Muscle of leg (tissue), 11 donors: ENCODE measurements around the gene TNNT1. TPM values are rescaled to one million over a fixed set of nuclear protein-coding genes. Genes with fewer than 3 reads are reported as not detected.
A peak's percentile ranks its signal among the peaks of the same experiment; 100 is the strongest.

Source experiments
- DNase-seq: peaks from one replicate; pipeline ENCODE4 v3.0.0; 2013
- H3K27ac ChIP-seq: one replicate; pipeline ENCODE4 v1.5.1; 2013; ENCODE audit warnings: mild to moderate bottlenecking, low read length, control low read depth
- H3K27me3 ChIP-seq: one replicate; pipeline ENCODE4 v1.6.1; 2013; ENCODE audit warnings: low read length; ENCODE audit not compliant: control insufficient read depth, insufficient read depth
- H3K36me3 ChIP-seq: one replicate; pipeline ENCODE4 v1.6.1; 2013; ENCODE audit warnings: low read length; ENCODE audit not compliant: control insufficient read depth, insufficient read depth
- H3K4me1 ChIP-seq: one replicate; pipeline ENCODE4 v1.6.1; 2013; ENCODE audit warnings: low read length; ENCODE audit not compliant: control insufficient read depth, insufficient read depth
- H3K4me3 ChIP-seq: one replicate; pipeline ENCODE4 v1.5.1; 2013; ENCODE audit warnings: low read length, control low read depth
- H3K9me3 ChIP-seq: replicated peaks from 2 replicates; pipeline ENCODE4 v1.6.1; 2013; ENCODE audit warnings: low read depth, low read length; ENCODE audit not compliant: control insufficient read depth
- WGBS: methylation state at CpG from one replicate; pipeline ENCODE4 v1.1.5; 2013; ENCODE audit warnings: missing lambda C conversion rate; ENCODE audit not compliant: insufficient coverage; 5-methylcytosine and 5-hydroxymethylcytosine counted together
- polyA plus RNA-seq, 8 donors: library from polyadenylated mRNA; unstranded; fragments of 120-200 nt; gene quantifications; one replicate each; pipeline versions ENCODE4 v1.2.1 to v1.2.3, GENCODE V29; 2013; ENCODE audit warnings: inconsistent platforms in 1 of 8, low replicate concordance in 1 of 8; ENCODE audit not compliant: insufficient read length in 8 of 8, insufficient read depth in 1 of 8
- total RNA-seq: library from RNA; stranded (reverse); fragments of 120-200 nt; gene quantifications from one replicate; pipeline ENCODE4 v1.2.4, GENCODE V29; 2013

TNNT1 gene
- total and polyA plus RNA-seq, 9 donors: 387 to 1,171 (median 597) TPM

DNA sequence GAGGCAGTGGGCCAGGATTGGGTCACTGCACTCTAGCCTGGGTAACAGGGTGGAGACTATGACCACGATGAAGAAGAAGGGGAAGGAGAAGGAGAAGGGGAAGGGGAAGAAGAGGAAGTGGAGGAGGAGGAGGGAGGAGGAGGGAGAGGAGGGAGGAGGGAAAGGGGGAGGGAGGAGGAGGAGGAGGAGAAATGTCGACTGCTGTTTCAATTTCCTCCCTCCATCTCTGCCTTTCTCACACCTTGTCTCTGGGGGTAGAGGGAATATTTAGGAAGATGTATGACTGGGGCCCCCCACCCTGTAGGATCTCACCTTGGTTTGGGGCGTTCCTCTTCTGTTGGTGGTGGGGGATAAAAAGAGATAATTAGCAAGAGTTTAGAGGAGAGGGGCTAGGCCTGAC is 3.8 kb downstream of the TNNT1 start:
- no peak overlapping the region for H3K27ac ChIP-seq
- WGBS: 8% methylated on average over 2 of the region's 3 CpGs
- peaks cover 63% of the 10 kb centered on the region for H3K27me3 ChIP-seq
- H3K4me1 ChIP-seq: peaks cover 39% of the 10 kb centered on the region
- H3K4me3 ChIP-seq: no peak overlapping the region
- H3K36me3 ChIP-seq: peaks cover 8% of the 10 kb centered on the region
- no peaks in the 10 kb centered on the region for H3K9me3 ChIP-seq
- DNase-seq: no peak

DNA sequence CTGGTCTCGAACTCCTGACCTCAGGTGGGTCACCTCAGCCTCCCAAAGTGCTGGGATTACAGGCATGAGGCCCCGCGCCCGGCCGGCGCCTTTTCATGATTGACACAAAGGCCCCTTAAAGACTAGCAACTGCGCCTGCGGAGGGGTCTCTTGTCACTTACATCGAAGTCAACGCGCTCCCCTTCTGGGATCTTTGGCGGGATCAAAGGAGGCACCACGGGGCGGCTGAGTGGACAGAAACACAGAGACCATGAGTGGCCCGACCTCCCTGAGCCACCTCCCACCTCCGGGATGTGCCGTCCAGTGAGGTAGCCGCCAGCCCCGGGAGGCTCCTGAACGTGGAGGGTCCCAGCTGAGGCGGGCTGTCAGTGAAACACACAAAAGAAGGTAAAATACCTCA is 7.3 kb downstream of the TNNT1 start:
- H3K4me3 ChIP-seq: no peak overlapping the region
- no peak overlapping the region for H3K27ac ChIP-seq
- H3K9me3 ChIP-seq: no peaks in the 10 kb centered on the region
- WGBS: 16% methylated on average over 16 of the region's 21 CpGs
- peaks cover 37% of the 10 kb centered on the region for H3K27me3 ChIP-seq
- no peak for DNase-seq
- peaks cover 8% of the 10 kb centered on the region for H3K36me3 ChIP-seq
- peaks cover 9% of the 10 kb centered on the region for H3K4me1 ChIP-seq

DNA sequence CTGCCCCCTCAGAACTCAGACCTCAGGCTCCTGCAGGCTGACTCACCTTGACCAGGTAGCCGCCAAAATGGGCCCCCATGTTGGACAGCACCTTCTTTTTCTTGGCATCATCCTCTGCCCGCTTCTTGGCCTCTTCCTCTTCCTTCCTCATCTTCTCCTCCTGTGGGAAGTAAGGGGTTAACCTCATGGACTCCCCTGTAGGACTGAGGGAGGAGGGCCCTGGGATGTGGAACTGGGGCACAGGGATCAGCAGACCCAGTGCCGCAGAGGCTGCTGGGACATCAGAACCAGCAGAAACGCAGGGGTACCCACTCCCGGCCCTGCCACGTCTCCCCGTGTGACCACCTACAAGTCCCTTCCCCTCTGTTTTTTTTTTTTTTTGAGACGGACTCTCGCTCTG is 11.1 kb downstream of the TNNT1 start:
- 42% methylated on average over 7 of the region's 9 CpGs for WGBS
- H3K36me3 ChIP-seq: peaks cover 4% of the 10 kb centered on the region
- no peak for DNase-seq
- H3K9me3 ChIP-seq: no peaks in the 10 kb centered on the region
- H3K27ac ChIP-seq: no peak overlapping the region
- peaks cover 9% of the 10 kb centered on the region for H3K27me3 ChIP-seq
- H3K4me1 ChIP-seq: peaks cover 3% of the 10 kb centered on the region
- H3K4me3 ChIP-seq: no peak overlapping the region

DNA sequence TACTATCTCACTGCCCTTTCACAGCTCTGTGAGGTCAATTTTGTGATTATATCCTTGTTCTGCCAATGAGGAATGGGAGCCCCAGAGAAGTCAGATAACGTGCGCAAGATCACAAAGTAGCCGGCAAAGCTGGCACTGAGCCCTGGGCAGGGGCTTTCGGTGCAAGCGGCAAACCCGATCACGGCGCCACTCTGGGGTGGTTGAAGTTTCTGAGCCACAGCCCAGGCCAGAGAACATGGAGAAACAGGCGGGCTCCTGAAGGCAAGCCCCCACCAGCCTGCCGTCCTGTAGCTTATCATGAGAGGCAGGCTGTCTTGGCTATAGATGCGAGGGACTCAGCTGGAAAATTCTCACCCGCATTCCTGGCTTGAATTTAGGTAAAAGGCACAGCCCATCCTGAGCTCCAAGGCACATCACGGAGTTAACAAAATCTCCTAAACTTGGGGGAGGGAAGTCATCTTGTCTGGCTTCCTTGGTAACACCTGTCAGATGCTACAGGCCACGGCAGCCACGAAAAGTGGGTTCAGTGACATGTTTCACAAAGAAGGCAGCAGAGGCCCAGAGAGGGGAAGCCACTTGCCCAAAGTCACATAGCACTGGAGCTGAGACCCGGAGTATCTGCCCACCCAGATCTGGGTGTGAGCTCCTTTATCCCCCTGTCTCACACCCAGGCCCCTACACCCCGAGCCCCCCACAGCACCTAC is 12.5 kb downstream of the TNNT1 start:
- H3K9me3 ChIP-seq: no peaks in the 10 kb centered on the region
- no peak overlapping the region for H3K27ac ChIP-seq
- H3K27me3 ChIP-seq: peaks cover 3% of the 10 kb centered on the region
- WGBS: 76% methylated on average over 15 of the region's 17 CpGs
- no peak overlapping the region for H3K4me3 ChIP-seq
- no peak for DNase-seq
- H3K4me1 ChIP-seq: peaks cover 3% of the 10 kb centered on the region
- peaks cover 4% of the 10 kb centered on the region for H3K36me3 ChIP-seq

DNA sequence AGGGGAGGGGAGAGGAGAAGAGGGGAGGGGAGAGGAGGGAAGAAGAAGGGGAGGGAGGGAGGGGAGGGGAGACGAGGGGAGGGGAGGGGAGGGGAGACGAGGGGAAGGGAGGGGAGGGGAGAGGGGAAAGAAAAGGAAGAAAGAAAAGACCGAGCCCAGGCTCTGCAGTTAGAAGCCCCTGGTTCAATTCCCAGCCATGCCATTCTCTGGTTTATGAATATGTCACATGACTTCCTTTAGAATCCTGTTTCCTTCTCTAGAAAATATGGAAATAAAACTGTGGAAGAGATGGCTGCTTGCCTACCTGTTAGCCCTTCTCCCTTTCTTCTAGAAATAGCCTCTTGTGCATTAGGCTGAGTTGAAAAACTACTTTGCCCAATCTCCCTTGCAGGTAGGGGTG is 14.3 kb downstream of the TNNT1 start:
- DNase-seq: no peak
- no CpG with 5 or more reads among the region's 3 CpGs for WGBS
- Histone ChIP-seq H3K4me1 (no peaks in the 10 kb centered on the region), H3K4me3 (no peak overlapping the region), H3K9me3 (no peaks in the 10 kb centered on the region), H3K36me3 (peaks cover 4% of the 10 kb centered on the region), H3K27me3 (peaks cover 2% of the 10 kb centered on the region), H3K27ac (no peak overlapping the region)

DNA sequence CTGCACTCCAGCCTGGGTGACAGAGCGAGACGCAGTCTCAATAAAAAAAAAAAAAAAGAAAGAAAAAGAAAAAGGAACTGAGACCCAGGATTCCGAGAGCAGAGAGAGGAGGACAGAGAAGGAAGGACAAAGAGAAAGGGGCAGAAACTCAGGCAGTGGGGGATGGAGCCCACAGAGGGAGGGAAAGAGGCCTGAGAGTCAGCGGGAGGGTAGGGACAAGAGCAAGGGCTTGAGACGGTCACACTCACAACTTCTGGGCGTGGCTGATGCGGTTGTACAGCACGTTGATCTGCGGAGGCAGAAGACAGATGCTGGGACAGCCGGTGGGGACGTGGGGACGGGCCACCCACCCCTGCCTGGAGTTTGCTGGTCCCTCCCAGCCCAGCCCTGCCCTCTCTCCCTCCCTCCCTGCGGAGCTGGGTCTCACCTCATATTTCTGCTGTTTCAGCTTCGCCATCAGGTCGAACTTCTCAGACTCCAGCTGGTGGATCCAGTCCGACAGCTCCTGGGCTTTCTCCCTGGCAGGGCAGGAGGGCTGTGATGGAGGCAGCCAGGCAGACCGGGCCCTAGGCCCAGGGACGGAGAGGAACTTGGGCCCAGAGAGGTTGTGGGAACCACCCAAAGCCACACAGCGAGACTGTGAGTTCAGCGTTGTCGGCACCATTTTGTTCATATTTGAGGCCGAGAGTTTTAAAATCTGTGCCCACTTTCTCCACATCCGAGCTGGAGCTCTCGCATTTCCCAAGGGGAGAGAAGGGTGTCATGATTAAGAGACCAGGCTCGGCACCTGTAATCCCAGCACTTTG is 15.2 kb downstream of the TNNT1 start:
- Histone ChIP-seq H3K27ac (no peak overlapping the region), H3K4me3 (no peak overlapping the region), H3K9me3 (no peaks in the 10 kb centered on the region), H3K4me1 (no peaks in the 10 kb centered on the region), H3K27me3 (peaks cover 2% of the 10 kb centered on the region), H3K36me3 (peaks cover 4% of the 10 kb centered on the region)
- DNase-seq: no peak
- 45% methylated on average over 22 of the region's 25 CpGs for WGBS

DNA sequence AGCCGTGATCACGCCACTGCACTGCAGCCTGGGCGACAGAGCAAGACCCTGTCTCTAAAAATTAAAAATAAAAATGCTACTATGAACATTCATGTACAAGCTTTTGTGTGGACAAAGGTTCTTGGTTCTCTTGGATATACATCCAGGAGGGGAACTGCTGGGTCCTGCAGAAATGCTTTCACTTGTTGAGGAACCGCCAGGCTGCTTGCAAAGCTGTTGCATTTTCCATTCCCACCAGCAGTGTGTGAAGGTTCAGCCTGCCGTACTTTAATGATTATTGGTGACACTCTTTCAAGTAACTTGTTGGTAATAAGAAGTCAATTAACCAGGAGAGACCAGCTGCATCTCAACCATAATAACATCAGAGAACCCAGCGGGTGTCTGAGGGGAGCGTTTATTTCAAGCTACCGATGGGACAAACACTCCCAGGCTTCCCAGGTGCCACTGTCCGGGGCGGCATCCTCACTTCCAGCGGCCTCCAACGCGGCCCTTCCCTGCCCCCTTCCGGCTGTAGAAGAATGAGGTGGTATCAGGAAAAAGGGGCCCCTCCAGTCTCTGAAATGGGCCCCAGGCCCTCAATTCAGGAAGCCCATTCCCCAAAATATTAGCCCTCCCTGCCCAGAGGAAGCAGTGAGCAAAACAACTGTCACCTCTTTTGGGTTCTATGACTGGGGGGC is 16.4 kb downstream of the TNNT1 start:
- no peaks in the 10 kb centered on the region for H3K9me3 ChIP-seq
- no peak for DNase-seq
- no peak overlapping the region for H3K4me3 ChIP-seq
- no CpG with 5 or more reads among the region's 14 CpGs for WGBS
- H3K27me3 ChIP-seq: peaks cover 2% of the 10 kb centered on the region
- peaks cover 4% of the 10 kb centered on the region for H3K36me3 ChIP-seq
- no peak overlapping the region for H3K27ac ChIP-seq
- no peaks in the 10 kb centered on the region for H3K4me1 ChIP-seq

DNA sequence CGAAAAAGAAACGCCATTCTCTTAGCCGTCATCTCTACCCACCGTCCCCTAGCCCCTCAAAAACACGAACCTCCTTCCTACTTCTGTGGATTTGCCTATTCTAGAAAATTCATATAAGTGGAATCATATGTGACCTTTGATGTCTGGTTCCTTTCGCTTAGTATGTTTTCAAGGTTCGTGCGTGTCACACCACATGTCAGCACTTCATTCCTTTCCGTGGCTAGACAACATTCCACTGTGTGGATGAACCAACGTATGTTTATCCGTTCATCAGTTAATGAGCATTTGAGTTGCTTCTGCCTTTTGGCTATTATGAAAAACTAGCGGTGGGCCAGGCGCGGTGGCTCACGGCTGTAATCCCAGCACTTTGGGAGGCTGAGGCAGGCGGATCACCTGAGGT is 17.6 kb downstream of the TNNT1 start:
- Histone ChIP-seq H3K4me1 (no peaks in the 10 kb centered on the region), H3K9me3 (no peaks in the 10 kb centered on the region), H3K36me3 (peaks cover 1% of the 10 kb centered on the region), H3K27me3 (peaks cover 2% of the 10 kb centered on the region), H3K4me3 (no peak overlapping the region), H3K27ac (no peak overlapping the region)
- 73% methylated on average over 6 of the region's 16 CpGs for WGBS
- DNase-seq: no peak

DNA sequence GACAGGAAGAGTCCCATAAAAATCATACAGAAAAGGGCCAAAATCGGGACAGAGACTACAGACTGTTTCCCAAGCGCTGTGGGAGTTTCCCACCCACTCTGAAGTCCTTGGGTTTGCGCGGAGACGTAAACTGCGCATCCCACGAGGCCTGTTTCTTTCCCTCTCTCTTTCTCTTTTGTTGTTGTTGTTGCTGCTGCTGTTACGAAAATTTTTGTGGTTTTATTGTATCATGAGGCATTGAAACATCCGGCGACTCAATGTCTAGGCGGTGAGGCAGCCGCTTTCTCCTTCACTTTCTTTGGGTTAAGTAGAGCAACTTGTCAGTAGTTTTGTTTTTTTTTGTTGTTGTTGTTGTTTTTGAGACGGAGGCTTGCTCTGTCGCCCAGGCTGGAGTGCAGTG is 30.0 kb downstream of the TNNT1 start:
- no peak overlapping the region for H3K27ac ChIP-seq
- DNase-seq: no peak
- H3K4me1 ChIP-seq: peaks cover 30% of the 10 kb centered on the region
- no peaks in the 10 kb centered on the region for H3K9me3 ChIP-seq
- peaks cover 2% of the 10 kb centered on the region for H3K27me3 ChIP-seq
- 84% methylated on average over 7 of the region's 14 CpGs for WGBS
- H3K36me3 ChIP-seq: peaks cover 4% of the 10 kb centered on the region
- no peak overlapping the region for H3K4me3 ChIP-seq

DNA sequence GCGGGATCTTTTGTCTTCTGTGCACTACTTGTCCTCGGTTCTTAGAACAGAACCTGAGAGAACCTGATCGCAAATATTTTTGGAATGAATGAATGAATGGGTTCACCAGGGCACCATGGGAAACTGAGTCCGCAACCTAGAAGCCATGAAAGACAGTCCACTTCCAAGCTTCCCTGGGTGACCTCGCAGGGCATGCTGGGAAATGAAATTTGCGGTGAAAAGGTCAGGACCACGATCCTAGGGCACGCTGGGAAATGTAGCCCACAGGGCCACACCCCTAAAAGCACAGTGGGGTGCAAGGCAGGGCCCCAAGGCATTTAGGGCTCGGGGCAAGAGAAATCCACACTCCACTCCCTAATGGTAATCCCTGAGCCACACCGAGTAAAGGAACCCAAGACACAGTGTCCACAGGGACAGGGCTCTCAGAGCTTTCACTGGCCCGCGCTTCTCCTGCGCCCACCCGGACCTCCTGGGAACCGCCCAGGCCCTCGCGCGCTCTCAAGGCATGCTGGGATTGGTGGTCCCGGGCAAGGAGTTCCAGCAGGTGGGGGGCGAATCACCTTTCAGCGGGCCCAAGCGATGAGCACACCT is 30.5 kb downstream of the TNNT1 start:
- DNase-seq: peak; percentile 74
- whole genome bisulfite sequencing: 9% methylated on average over 22 of the region's 22 CpGs

More for the DNA sequence above, 30.5 kb downstream of the TNNT1 start:
- peak overlapping the region; percentile 92 for H3K27ac ChIP-seq
- peaks cover 4% of the 10 kb centered on the region for H3K36me3 ChIP-seq
- no peaks in the 10 kb centered on the region for H3K27me3 ChIP-seq
- H3K9me3 ChIP-seq: no peaks in the 10 kb centered on the region
- peaks cover 35% of the 10 kb centered on the region for H3K4me1 ChIP-seq
- H3K4me3 ChIP-seq: peak overlapping the region; percentile 69
